Breast epithelium (tissue), 4 donors: ENCODE data around the gene SLX4IP. TPM values are rescaled to one million over a fixed set of nuclear protein-coding genes. Genes with fewer than 3 reads are reported as not detected.
A peak's percentile ranks its signal among the peaks of the same experiment; 100 is the strongest.

Experiments
- DNase-seq, 2 donors: peaks; one replicate each; pipeline ENCODE4 v3.0.0-alpha.2; 2019; ENCODE audit warnings: low spot score in 2 of 2
- H3K27ac ChIP-seq, 2 donors: fragments of 200-600 bp; sonication (generic) in 1 of 2; one replicate each; pipeline ENCODE4 v1.5.1; 2016 to 2019; ENCODE audit warnings: mild to moderate bottlenecking in 1 of 2
- H3K27me3 ChIP-seq, 2 donors: fragments of 200-600 bp; sonication (generic) in 1 of 2; one replicate each; pipeline versions ENCODE4 v1.5.1 to v1.6.0; 2017 to 2019; ENCODE audit warnings: control low read depth in 1 of 2, mild to moderate bottlenecking in 1 of 2
- H3K36me3 ChIP-seq: fragments of 200-600 bp; one replicate; pipeline ENCODE4 v1.5.1; 2019
- H3K4me1 ChIP-seq, 2 donors: fragments of 200-600 bp; sonication (generic); one replicate each; pipeline ENCODE4 v1.5.1; 2016 to 2019; ENCODE audit warnings: control low read depth in 1 of 2
- H3K4me3 ChIP-seq, 3 donors: fragments of 200-600 bp; sonication (generic); 1 replicate in 2 of 3; 2 replicates in 1 of 3; pipeline ENCODE4 v1.5.1; 2016 to 2019; ENCODE audit warnings: mild to moderate bottlenecking in 3 of 3, moderate library complexity in 2 of 3
- H3K9me3 ChIP-seq, 2 donors: fragments of 200-600 bp; sonication (generic) in 1 of 2; one replicate each; pipeline ENCODE4 v1.5.1; 2016 to 2019; ENCODE audit warnings: control low read depth in 1 of 2
- CTCF ChIP-seq, 3 donors: fragments of 450-650 bp; IDR thresholded peaks; one replicate each; pipeline ENCODE4 v1.5.1; 2016 to 2017; ENCODE audit warnings: antibody characterized with exemption in 3 of 3, mild to moderate bottlenecking in 3 of 3, moderate library complexity in 3 of 3
- POLR2A ChIP-seq: fragments of 450-650 bp; IDR thresholded peaks from one replicate; pipeline ENCODE4 v1.6.1; 2016; ENCODE audit warnings: antibody characterized with exemption, mild to moderate bottlenecking, moderate library complexity
- POLR2AphosphoS5 ChIP-seq, 3 donors: sonication (generic); formaldehyde crosslinking; IDR thresholded peaks; one replicate each; pipeline ENCODE4 v1.6.1; 2017; ENCODE audit warnings: antibody characterized with exemption in 3 of 3
- intact Hi-C: fragments of 100-400 bp; cut with DNase I; formaldehyde crosslinking; loops from one replicate; pipeline ENCODE4 v1.15.1; 2023; ENCODE audit warnings: low total_unique reads
- total RNA-seq, 3 donors: library from RNA; depleted of rRNA; stranded (reverse); fragments of >200 nt; gene quantifications; one replicate each; pipeline ENCODE4 v1.1.0, GENCODE V29; 2016

The SLX4IP gene
- total RNA-seq, 3 donors from 2014 or later: 4.2 to 6.9 (median 5.9) TPM

GRCh38 chr20:10631126-10631525 is 196.0 kb downstream of the SLX4IP start:
- Histone ChIP-seq H3K36me3 (no peaks in the 10 kb centered on the region), H3K9me3 (no peaks in the 10 kb centered on the region), H3K4me3 (no peak overlapping the region), H3K4me1 (peaks cover 0 to 2% of the 10 kb centered on the region in 2 donors), H3K27me3 (no peaks in the 10 kb centered on the region), H3K27ac (peak overlapping the region in 1 of 2 donors; percentile 28)
- intact Hi-C loops: no loop called here
- DNase-seq: no peak
- TF ChIP-seq POLR2AphosphoS5 (IDR thresholded peaks at IDR 0.05) (no peak), POLR2A (no peak), CTCF (IDR thresholded peaks at IDR 0.05) (no peak)

GRCh38 chr20:10632721-10633509 is 197.8 kb downstream of the SLX4IP start:
- H3K4me1 ChIP-seq: peaks cover 0 to 14% of the 10 kb centered on the region in 2 donors

GRCh38 chr20:10633718-10634117 is 198.6 kb downstream of the SLX4IP start:
- intact Hi-C loops: no loop called here
- Histone ChIP-seq H3K27me3 (no peaks in the 10 kb centered on the region), H3K4me3 (no peak overlapping the region), H3K36me3 (no peaks in the 10 kb centered on the region), H3K4me1 (peaks cover 0 to 14% of the 10 kb centered on the region in 2 donors), H3K27ac (peak overlapping the region in 1 of 2 donors; percentile 38), H3K9me3 (no peaks in the 10 kb centered on the region)
- TF ChIP-seq POLR2A: no peak
- no peak for TF ChIP-seq CTCF (IDR thresholded peaks at IDR 0.05)
- no peak for TF ChIP-seq POLR2AphosphoS5 (IDR thresholded peaks at IDR 0.05)
- no peak for DNase-seq

More at GRCh38 chr20:10632721-10633509, 197.8 kb downstream of the SLX4IP start:
- no peaks in the 10 kb centered on the region for H3K36me3 ChIP-seq
- intact Hi-C loops: no loop called here
- H3K27me3 ChIP-seq: no peaks in the 10 kb centered on the region
- DNase-seq: no peak
- H3K27ac ChIP-seq: peak overlapping the region in 1 of 2 donors; percentile 38
- TF ChIP-seq POLR2AphosphoS5 (IDR thresholded peaks at IDR 0.05): no peak
- TF ChIP-seq CTCF (IDR thresholded peaks at IDR 0.05): no peak
- no peak for TF ChIP-seq POLR2A
- no peak overlapping the region for H3K4me3 ChIP-seq
- no peaks in the 10 kb centered on the region for H3K9me3 ChIP-seq

- peaks cover 0 to 14% of the 10 kb centered on the region in 2 donors for H3K4me1 ChIP-seq
These were observed 199.1 kb downstream of the SLX4IP start for GRCh38 chr20:10634211-10634610.

More at GRCh38 chr20:10634211-10634610, 199.1 kb downstream of the SLX4IP start:
- Histone ChIP-seq H3K9me3 (no peaks in the 10 kb centered on the region), H3K36me3 (no peaks in the 10 kb centered on the region), H3K4me3 (no peak overlapping the region), H3K27ac (peak overlapping the region; percentile 48 to 81), H3K27me3 (no peaks in the 10 kb centered on the region)
- intact Hi-C loops: no loop called here
- DNase-seq: no peak
- TF ChIP-seq POLR2A (no peak), CTCF (IDR thresholded peaks at IDR 0.05) (no peak), POLR2AphosphoS5 (IDR thresholded peaks at IDR 0.05) (no peak)
